Measurements from ENCODE around the gene LINC00305.

The LINC00305 gene

GRCh38 chr18:64082513-64082912 is 66.4 kb downstream of the LINC00305 start:
- no peak for DNase-seq (ENCODE audit: low spot score)
- no peak for TF ChIP-seq CTCF (IDR thresholded peaks at IDR 0.05; ENCODE audit: extremely low read depth, missing control alignments)

- no peak for DNase-seq (ENCODE audit: low spot score)
- TF ChIP-seq CTCF (IDR thresholded peaks at IDR 0.05; ENCODE audit: extremely low read depth, missing control alignments) = no peak
Observed at GRCh38 chr18:64082054-64082453, 66.8 kb downstream of the LINC00305 start.

DNA sequence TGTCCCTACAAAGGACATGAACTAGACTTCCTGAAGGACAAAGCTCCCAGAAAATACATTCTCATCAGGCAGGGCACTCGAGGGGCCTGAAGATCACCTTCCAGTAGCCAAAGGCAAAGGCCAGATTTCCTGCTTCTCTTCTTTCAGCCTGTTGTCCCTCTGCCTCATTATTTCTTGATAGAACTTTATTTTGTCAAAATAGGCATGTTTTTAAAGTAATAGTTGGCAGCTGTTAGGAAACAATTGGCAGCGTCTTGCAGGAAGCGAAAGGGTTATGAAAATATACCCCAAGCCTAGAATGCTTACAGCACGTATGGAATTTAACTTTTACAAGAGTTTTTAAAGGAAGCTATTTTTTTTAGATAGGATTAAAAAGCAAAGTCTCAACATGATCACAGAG is 74.9 kb downstream of the LINC00305 start:
- TF ChIP-seq CTCF (IDR thresholded peaks at IDR 0.05; ENCODE audit: extremely low read depth, missing control alignments) = no peak
- no peak for DNase-seq (ENCODE audit: low spot score)

GRCh38 chr18:64055019-64055418 is 93.9 kb downstream of the LINC00305 start:
- DNase-seq (ENCODE audit: low spot score) = no peak
- TF ChIP-seq CTCF (IDR thresholded peaks at IDR 0.05; ENCODE audit: extremely low read depth, missing control alignments) = no peak

GRCh38 chr18:64053246-64053645 is 95.6 kb downstream of the LINC00305 start:
- DNase-seq (ENCODE audit: low spot score) = no peak
- TF ChIP-seq CTCF (IDR thresholded peaks at IDR 0.05; ENCODE audit: extremely low read depth, missing control alignments) = no peak

DNA sequence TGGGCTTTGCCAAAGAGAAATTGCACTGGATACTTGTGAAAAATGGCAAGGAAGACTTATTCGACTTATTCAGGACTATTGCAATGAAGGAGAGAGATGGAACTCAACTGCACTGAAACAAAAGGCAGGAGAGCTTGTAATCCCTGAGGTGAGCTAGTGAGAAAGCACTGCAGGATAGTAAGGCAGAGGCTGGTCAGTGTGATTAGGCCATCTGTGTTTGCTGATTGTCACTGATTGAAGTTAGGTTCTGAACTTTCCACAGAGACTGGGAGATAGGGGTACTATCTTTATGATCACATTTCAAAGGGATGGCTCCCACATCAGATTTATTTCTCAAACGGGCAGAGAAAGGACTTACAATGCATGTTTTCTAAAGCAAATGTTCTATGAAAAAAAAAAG is 96.1 kb downstream of the LINC00305 start:
- TF ChIP-seq CTCF (IDR thresholded peaks at IDR 0.05; ENCODE audit: extremely low read depth, missing control alignments) = no peak
- no peak for DNase-seq (ENCODE audit: low spot score)

GRCh38 chr18:64044616-64045015 is 104.3 kb downstream of the LINC00305 start:
- DNase-seq (ENCODE audit: low spot score) = no peak
- TF ChIP-seq CTCF (IDR thresholded peaks at IDR 0.05; ENCODE audit: extremely low read depth, missing control alignments) = no peak
